PC-9 (cell line): Measurements from ENCODE around the gene GBP4. TPM values are rescaled to one million over a fixed set of nuclear protein-coding genes. Genes with fewer than 3 reads are reported as not detected.

ENCODE experiments used
- BruUV-seq: library from RNA; stranded (reverse); fragments of 400-500 nt; replicated peaks from 2 replicates; lab custom pipeline; 2021; lab: Mats Ljungman, UMichigan
- CTCF ChIA-PET: fragments of 300-600 bp; sonication (Branson Sonifier 250); formaldehyde crosslinking; loops from one replicate; lab custom pipeline; 2022; ENCODE audit warnings: antibody characterized with exemption; lab: Charles Lee
- POLR2A ChIA-PET: fragments of 300-600 bp; sonication (Branson Sonifier 250); formaldehyde crosslinking; loops from one replicate; lab custom pipeline; 2022; ENCODE audit warnings: antibody characterized with exemption; ENCODE audit not compliant: unreplicated experiment; lab: Charles Lee
- DNase-seq, 2 experiments: peaks; one replicate each; pipeline versions ENCODE4 v3.0.0 to v3.0.0-alpha.2; 2015 to 2022; ENCODE audit warnings: mixed read lengths in 1 of 2
- H2AFZ ChIP-seq: fragments of 200-600 bp; sonication (generic); 2 replicates; pipeline ENCODE4 v1.8.1; 2017; ENCODE audit warnings: antibody characterized with exemption
- H3F3A ChIP-seq: fragments of 200-600 bp; sonication (generic); 2 replicates; pipeline ENCODE4 v1.8.1; 2017; ENCODE audit warnings: antibody characterized with exemption, mild to moderate bottlenecking, low read depth; ENCODE audit not compliant: insufficient read depth
- H3K27ac ChIP-seq: fragments of 200-600 bp; sonication (generic); 2 replicates; pipeline ENCODE4 v1.6.1; 2016; ENCODE audit warnings: mixed run types
- H3K27me3 ChIP-seq: fragments of 200-600 bp; sonication (generic); 2 replicates; pipeline ENCODE4 v1.6.1; 2016; ENCODE audit warnings: low read depth, mixed run types; ENCODE audit not compliant: insufficient read depth
- H3K36me3 ChIP-seq: fragments of 200-600 bp; sonication (generic); 2 replicates; pipeline ENCODE4 v1.6.1; 2016; ENCODE audit warnings: low read depth, mixed run types
- H3K4me1 ChIP-seq: fragments of 200-600 bp; sonication (generic); replicated peaks from 2 replicates; pipeline ENCODE4 v1.6.1; 2016; ENCODE audit warnings: mixed run types; ENCODE audit not compliant: insufficient read depth
- H3K4me2 ChIP-seq: fragments of 200-600 bp; sonication (generic); 2 replicates; pipeline ENCODE4 v1.6.1; 2017; ENCODE audit warnings: mixed run types
- H3K4me3 ChIP-seq: fragments of 200-600 bp; sonication (generic); 2 replicates; pipeline ENCODE4 v1.6.1; 2016; ENCODE audit warnings: mixed run types
- H3K79me2 ChIP-seq: fragments of 200-600 bp; sonication (generic); 2 replicates; pipeline ENCODE4 v1.6.1; 2017; ENCODE audit warnings: low read depth, mixed run types
- H3K9me2 ChIP-seq: fragments of 200-600 bp; sonication (generic); 2 replicates; pipeline ENCODE4 v1.8.1; 2017; ENCODE audit warnings: mild to moderate bottlenecking; ENCODE audit not compliant: insufficient read depth
- H3K9me3 ChIP-seq: fragments of 200-600 bp; sonication (generic); 2 replicates; pipeline ENCODE4 v1.8.1; 2016; ENCODE audit warnings: low read depth; ENCODE audit not compliant: insufficient read depth
- H4K20me1 ChIP-seq: fragments of 200-600 bp; sonication (generic); 2 replicates; pipeline ENCODE4 v1.8.1; 2017; ENCODE audit not compliant: insufficient read depth
- EZH2 ChIP-seq: fragments of 200-600 bp; sonication (generic); IDR thresholded peaks from 2 replicates; pipeline ENCODE4 v1.8.0; 2017; ENCODE audit warnings: antibody characterized with exemption, low read depth
- intact Hi-C: fragments of 100-400 bp; cut with micrococcal nuclease; formaldehyde crosslinking; loops from one replicate; pipeline ENCODE4 v1.10.0; 2022; ENCODE audit not compliant: unreplicated experiment
- total RNA-seq: library from RNA; stranded (reverse); gene quantifications from 2 replicates; pipeline ENCODE4 v1.2.3, GENCODE V29; 2021
- TF ChIP-seq, protein P1 (sequence below): fragments of 200-600 bp; sonication (generic); conservative IDR thresholded peaks from 2 replicates; pipeline ENCODE4 v1.6.1; 2017; ENCODE audit warnings: mixed run types, antibody characterized with exemption, mild to moderate bottlenecking, moderate library complexity

Gene GBP4
- total RNA-seq, 1 experiment from 2014 or later: 0.83 TPM

DNA sequence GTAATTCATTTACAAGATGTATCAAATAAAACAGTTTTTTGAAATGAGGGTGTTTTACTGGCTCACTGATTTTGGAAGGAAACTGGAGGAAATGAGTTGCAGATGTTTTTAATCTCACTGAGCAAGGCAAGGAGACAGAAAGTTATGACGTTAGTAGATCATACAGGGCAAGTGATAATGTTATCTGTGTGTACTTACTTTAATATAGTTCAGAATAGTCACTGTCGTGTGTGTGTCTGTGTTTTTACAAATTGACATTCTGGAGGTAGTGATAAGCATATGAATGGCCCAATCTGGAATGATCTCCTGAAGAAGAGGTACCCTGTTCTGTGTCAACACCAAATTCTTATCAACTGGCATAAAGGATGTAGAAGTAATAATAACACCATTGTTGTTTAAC is 1.9 kb upstream of the GBP4 start:
- no peaks in the 10 kb centered on the region for H4K20me1 ChIP-seq
- no peak overlapping the region for H2AFZ ChIP-seq
- H3F3A ChIP-seq: no peaks in the 10 kb centered on the region
- H3K9me2 ChIP-seq: no peaks in the 10 kb centered on the region
- intact Hi-C loops: no loop called here
- TF ChIP-seq, protein P1, sequence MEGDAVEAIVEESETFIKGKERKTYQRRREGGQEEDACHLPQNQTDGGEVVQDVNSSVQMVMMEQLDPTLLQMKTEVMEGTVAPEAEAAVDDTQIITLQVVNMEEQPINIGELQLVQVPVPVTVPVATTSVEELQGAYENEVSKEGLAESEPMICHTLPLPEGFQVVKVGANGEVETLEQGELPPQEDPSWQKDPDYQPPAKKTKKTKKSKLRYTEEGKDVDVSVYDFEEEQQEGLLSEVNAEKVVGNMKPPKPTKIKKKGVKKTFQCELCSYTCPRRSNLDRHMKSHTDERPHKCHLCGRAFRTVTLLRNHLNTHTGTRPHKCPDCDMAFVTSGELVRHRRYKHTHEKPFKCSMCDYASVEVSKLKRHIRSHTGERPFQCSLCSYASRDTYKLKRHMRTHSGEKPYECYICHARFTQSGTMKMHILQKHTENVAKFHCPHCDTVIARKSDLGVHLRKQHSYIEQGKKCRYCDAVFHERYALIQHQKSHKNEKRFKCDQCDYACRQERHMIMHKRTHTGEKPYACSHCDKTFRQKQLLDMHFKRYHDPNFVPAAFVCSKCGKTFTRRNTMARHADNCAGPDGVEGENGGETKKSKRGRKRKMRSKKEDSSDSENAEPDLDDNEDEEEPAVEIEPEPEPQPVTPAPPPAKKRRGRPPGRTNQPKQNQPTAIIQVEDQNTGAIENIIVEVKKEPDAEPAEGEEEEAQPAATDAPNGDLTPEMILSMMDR: no peak
- no peak for TF ChIP-seq EZH2
- DNase-seq: no peak
- POLR2A ChIA-PET: no interaction called here
- no peaks in the 10 kb centered on the region for H3K36me3 ChIP-seq
- no peak overlapping the region for H3K4me2 ChIP-seq
- H3K79me2 ChIP-seq: no peaks in the 10 kb centered on the region
- H3K9me3 ChIP-seq: no peaks in the 10 kb centered on the region
- no peaks in the 10 kb centered on the region for H3K4me1 ChIP-seq
- BruUV-seq: no TSS peak
- H3K4me3 ChIP-seq: no peak overlapping the region
- no peak overlapping the region for H3K27ac ChIP-seq
- H3K27me3 ChIP-seq: no peaks in the 10 kb centered on the region
- CTCF ChIA-PET: no interaction called here

DNA sequence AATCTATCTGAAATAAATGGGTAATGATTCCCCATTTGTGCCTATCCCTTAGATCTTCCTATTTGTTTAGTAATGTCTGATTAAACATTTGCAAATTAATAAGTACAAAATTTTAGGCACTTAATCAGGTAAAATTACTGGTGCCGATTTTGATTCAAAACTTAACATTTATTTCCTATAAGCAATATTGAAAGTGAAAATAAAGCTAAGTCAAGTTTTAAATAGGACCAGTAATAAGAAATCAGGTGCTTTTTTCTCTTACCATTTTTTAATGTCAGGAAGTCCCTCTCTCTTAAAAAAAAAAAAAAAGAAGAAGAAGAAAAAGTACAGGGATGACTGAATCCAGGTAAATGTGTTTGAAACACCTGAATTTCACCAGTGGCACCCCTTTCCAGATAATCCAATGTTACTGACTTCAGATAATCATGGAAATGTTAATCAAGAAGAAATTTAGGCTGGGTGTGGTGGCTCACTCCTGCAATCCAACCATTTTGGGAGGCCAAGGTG is 836 bp upstream of the GBP4 start:
- no peaks in the 10 kb centered on the region for H3K4me1 ChIP-seq
- BruUV-seq: no TSS peak
- no peaks in the 10 kb centered on the region for H3K27me3 ChIP-seq
- intact Hi-C loops: loop anchor here (10.0 kb wide), 1 partner anchor 155 kb away; no protein-coding TSS in a partner anchor
- no peak overlapping the region for H3K4me2 ChIP-seq
- no peak overlapping the region for H2AFZ ChIP-seq
- CTCF ChIA-PET: no interaction called here
- H3K79me2 ChIP-seq: no peaks in the 10 kb centered on the region
- H4K20me1 ChIP-seq: no peaks in the 10 kb centered on the region
- TF ChIP-seq EZH2: no peak
- TF ChIP-seq, protein P1: no peak
- H3K9me2 ChIP-seq: no peaks in the 10 kb centered on the region
- POLR2A ChIA-PET: no interaction called here
- no peak for DNase-seq
- H3K4me3 ChIP-seq: no peak overlapping the region
- H3K36me3 ChIP-seq: no peaks in the 10 kb centered on the region
- H3K9me3 ChIP-seq: no peaks in the 10 kb centered on the region
- H3F3A ChIP-seq: no peaks in the 10 kb centered on the region
- H3K27ac ChIP-seq: no peak overlapping the region

DNA sequence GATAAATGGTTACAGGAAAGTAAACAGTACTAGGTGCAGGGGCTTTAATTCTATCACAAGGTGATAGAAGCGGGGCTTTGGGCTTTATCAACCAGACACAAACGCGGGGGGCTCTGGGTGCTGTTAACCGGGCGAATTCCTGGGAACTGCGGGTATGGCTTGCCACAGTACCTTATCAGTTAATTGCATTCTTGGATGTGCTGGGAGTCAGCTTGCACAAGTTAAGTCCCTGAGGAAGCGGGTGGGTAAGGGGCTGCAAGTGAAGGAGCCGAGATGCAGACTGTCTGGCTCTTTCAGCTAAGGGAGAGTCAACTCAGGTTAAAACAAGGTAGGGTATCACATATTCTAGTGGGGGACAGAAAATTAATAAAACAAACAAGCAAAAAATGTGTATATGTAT is 661 bp downstream of the GBP4 start:
- intact Hi-C loops: loop anchor here (10.0 kb wide), 1 partner anchor 157 kb away; no protein-coding TSS in a partner anchor
- Histone ChIP-seq H3K9me2 (no peaks in the 10 kb centered on the region), H3F3A (no peaks in the 10 kb centered on the region), H4K20me1 (no peaks in the 10 kb centered on the region), H3K4me3 (no peak overlapping the region), H3K9me3 (no peaks in the 10 kb centered on the region), H2AFZ (no peak overlapping the region), H3K27ac (no peak overlapping the region), H3K4me1 (no peaks in the 10 kb centered on the region), H3K27me3 (no peaks in the 10 kb centered on the region), H3K36me3 (no peaks in the 10 kb centered on the region), H3K79me2 (no peaks in the 10 kb centered on the region), H3K4me2 (no peak overlapping the region)
- ChIA-PET CTCF (no interaction called here), POLR2A (no interaction called here)
- TF ChIP-seq, protein P1: no peak
- no peak for TF ChIP-seq EZH2
- DNase-seq: no peak
- no TSS peak for BruUV-seq
